ENCODE measurements around the gene FBXW5. TPM values are rescaled to one million over a fixed set of nuclear protein-coding genes. Genes with fewer than 3 reads are reported as not detected.

The FBXW5 gene
- total RNA-seq, 1 experiment from 2014 or later: 70.5 TPM

GRCh38 chr9:136940526-136941230 lies 3.9 kb downstream of the FBXW5 start (continued):
- TF ChIP-seq, protein P1, sequence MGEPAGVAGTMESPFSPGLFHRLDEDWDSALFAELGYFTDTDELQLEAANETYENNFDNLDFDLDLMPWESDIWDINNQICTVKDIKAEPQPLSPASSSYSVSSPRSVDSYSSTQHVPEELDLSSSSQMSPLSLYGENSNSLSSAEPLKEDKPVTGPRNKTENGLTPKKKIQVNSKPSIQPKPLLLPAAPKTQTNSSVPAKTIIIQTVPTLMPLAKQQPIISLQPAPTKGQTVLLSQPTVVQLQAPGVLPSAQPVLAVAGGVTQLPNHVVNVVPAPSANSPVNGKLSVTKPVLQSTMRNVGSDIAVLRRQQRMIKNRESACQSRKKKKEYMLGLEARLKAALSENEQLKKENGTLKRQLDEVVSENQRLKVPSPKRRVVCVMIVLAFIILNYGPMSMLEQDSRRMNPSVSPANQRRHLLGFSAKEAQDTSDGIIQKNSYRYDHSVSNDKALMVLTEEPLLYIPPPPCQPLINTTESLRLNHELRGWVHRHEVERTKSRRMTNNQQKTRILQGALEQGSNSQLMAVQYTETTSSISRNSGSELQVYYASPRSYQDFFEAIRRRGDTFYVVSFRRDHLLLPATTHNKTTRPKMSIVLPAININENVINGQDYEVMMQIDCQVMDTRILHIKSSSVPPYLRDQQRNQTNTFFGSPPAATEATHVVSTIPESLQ (CRISPR knock-in tag; IDR thresholded peaks at IDR 0.05): no peak
- no peak for TF ChIP-seq ZNF532 (CRISPR knock-in tag; IDR thresholded peaks at IDR 0.05; ENCODE audit: borderline replicate concordance)

GRCh38 chr9:136939996-136940525 lies 4.5 kb downstream of the FBXW5 start:
- Mint-ChIP-seq H3K4me3 (no peak overlapping the region), H3K4me1 (peaks cover 6% of the 10 kb centered on the region), H3K27me3 (ENCODE audit: low read depth) (no peaks in the 10 kb centered on the region), H3K36me3 (peaks cover 16% of the 10 kb centered on the region), H3K9me3 (no peaks in the 10 kb centered on the region), H3K27ac (no peak overlapping the region)
- no peak for DNase-seq (ENCODE audit: low spot score)
- POLR2A ChIA-PET: no interaction called here
- CTCF ChIA-PET: interaction anchor here (0.8 to 2.9 kb wide), 2 partner anchors 8 to 53 kb away, joined by 4 to 7 read pairs; partner anchors contain the start of gene TRAF2
- TF ChIP-seq, protein P2, sequence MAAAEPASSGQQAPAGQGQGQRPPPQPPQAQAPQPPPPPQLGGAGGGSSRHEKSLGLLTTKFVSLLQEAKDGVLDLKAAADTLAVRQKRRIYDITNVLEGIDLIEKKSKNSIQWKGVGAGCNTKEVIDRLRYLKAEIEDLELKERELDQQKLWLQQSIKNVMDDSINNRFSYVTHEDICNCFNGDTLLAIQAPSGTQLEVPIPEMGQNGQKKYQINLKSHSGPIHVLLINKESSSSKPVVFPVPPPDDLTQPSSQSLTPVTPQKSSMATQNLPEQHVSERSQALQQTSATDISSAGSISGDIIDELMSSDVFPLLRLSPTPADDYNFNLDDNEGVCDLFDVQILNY (CRISPR knock-in tag; IDR thresholded peaks at IDR 0.05): no peak
- TF ChIP-seq ZSCAN18 (CRISPR knock-in tag; IDR thresholded peaks at IDR 0.05): no peak
- no peak for TF ChIP-seq USF2 (CRISPR knock-in tag; IDR thresholded peaks at IDR 0.05)
- TF ChIP-seq TEAD1 (CRISPR knock-in tag; IDR thresholded peaks at IDR 0.05): no peak
- no peak for TF ChIP-seq CBFB (CRISPR knock-in tag; IDR thresholded peaks at IDR 0.05; ENCODE audit: low read depth)
- no peak for TF ChIP-seq PRRX2 (CRISPR knock-in tag; IDR thresholded peaks at IDR 0.05)
- no peak for TF ChIP-seq ERG (CRISPR knock-in tag; IDR thresholded peaks at IDR 0.05)
- no peak for TF ChIP-seq ZNF671 (CRISPR knock-in tag; IDR thresholded peaks at IDR 0.05)
- no peak for TF ChIP-seq IRF2 (CRISPR knock-in tag; IDR thresholded peaks at IDR 0.05; ENCODE audit: borderline replicate concordance, low read depth)
- TF ChIP-seq CREB1 (CRISPR knock-in tag; IDR thresholded peaks at IDR 0.05): no peak
- TF ChIP-seq, protein P3, sequence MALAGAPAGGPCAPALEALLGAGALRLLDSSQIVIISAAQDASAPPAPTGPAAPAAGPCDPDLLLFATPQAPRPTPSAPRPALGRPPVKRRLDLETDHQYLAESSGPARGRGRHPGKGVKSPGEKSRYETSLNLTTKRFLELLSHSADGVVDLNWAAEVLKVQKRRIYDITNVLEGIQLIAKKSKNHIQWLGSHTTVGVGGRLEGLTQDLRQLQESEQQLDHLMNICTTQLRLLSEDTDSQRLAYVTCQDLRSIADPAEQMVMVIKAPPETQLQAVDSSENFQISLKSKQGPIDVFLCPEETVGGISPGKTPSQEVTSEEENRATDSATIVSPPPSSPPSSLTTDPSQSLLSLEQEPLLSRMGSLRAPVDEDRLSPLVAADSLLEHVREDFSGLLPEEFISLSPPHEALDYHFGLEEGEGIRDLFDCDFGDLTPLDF (CRISPR knock-in tag; IDR thresholded peaks at IDR 0.05): no peak
- TF ChIP-seq, protein P1 (CRISPR knock-in tag; IDR thresholded peaks at IDR 0.05): no peak
- TF ChIP-seq NR2C2 (CRISPR knock-in tag; IDR thresholded peaks at IDR 0.05): no peak
- TF ChIP-seq OVOL2 (CRISPR knock-in tag; IDR thresholded peaks at IDR 0.05; ENCODE audit: borderline replicate concordance): no peak
- TF ChIP-seq, protein P4, sequence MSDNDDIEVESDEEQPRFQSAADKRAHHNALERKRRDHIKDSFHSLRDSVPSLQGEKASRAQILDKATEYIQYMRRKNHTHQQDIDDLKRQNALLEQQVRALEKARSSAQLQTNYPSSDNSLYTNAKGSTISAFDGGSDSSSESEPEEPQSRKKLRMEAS (CRISPR knock-in tag; IDR thresholded peaks at IDR 0.05): no peak
- no peak for TF ChIP-seq ZNF121 (CRISPR knock-in tag; IDR thresholded peaks at IDR 0.05)
- ATAC-seq: no peak

Measured in WTC11 (cell line).